ENCODE results near the gene PPP1R3A.

DNA sequence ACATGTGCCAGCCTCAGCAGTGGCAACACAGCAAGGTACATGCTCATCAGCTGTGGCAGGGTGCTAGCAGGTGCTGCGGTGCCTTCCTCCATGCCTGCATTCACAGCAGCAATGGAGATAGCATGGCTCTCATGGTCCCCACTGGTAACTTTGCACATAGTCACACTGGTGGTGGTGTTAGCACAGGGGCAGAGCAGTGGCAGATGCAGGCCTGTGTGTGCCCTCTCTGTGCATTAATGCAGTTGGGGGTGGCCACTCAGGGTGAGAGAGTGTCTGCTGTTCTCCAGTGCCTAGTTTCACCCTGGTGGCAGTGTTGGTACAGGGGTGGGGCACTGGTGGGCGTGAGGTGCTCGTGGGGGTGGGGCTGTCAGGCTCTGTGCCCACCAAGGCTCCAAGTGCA, 17.7 kb upstream of the PPP1R3A start:
- TF ChIP-seq, protein P1, sequence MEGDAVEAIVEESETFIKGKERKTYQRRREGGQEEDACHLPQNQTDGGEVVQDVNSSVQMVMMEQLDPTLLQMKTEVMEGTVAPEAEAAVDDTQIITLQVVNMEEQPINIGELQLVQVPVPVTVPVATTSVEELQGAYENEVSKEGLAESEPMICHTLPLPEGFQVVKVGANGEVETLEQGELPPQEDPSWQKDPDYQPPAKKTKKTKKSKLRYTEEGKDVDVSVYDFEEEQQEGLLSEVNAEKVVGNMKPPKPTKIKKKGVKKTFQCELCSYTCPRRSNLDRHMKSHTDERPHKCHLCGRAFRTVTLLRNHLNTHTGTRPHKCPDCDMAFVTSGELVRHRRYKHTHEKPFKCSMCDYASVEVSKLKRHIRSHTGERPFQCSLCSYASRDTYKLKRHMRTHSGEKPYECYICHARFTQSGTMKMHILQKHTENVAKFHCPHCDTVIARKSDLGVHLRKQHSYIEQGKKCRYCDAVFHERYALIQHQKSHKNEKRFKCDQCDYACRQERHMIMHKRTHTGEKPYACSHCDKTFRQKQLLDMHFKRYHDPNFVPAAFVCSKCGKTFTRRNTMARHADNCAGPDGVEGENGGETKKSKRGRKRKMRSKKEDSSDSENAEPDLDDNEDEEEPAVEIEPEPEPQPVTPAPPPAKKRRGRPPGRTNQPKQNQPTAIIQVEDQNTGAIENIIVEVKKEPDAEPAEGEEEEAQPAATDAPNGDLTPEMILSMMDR (IDR thresholded peaks at IDR 0.05): no peak
- no peak for TF ChIP-seq POLR2A (IDR thresholded peaks at IDR 0.05)

Measured in adrenal gland (tissue), 5 donors.